LNCaP clone FGC (cell line): Measurements from ENCODE around the gene OSBPL1A.

ENCODE experiments used
- DNase-seq: peaks from one replicate; pipeline ENCODE4 v3.0.0-alpha.2; 2011; ENCODE audit warnings: low read depth
- H3K4me3 ChIP-seq: 2 replicates; pipeline ENCODE4 v1.5.1; 2011; ENCODE audit warnings: mild to moderate bottlenecking, low read depth, low read length, control low read depth
- TF ChIP-seq, protein P1 (sequence below): IDR thresholded peaks from 2 replicates; pipeline ENCODE4 v1.5.1; 2012; ENCODE audit warnings: mild to moderate bottlenecking; ENCODE audit not compliant: control insufficient read depth, insufficient read depth; ENCODE audit errors: extremely low read depth

The OSBPL1A gene

DNA sequence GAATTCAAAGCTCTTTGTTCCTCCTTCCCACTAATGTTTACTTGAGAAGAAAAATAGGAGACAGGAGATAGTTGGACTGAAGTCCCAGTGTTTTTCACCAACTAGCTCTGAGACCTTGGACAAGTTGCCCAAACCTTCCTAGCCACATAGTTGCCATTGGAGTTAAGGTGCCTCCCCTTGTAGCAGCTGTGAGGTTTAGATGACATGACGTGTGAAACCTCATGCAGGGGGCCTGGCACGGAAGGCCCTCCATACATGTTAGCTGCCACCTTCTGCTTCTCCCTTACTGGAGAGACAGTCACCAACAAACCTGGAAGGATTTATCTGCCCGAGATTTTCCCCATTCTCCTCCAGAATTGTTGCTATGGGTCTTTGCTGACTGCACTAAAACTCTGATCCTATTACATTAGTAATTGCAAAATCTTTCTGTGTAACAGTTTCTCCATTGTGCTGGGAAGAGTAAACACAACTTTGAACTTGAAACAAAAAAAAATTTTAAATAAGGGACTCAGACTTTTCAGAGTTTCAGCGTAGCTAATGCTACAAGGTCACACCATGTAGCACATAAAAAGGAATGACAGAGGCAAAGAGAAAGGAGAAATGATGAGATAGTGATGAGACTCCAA is 282.6 kb downstream of the OSBPL1A start:
- TF ChIP-seq, protein P1, sequence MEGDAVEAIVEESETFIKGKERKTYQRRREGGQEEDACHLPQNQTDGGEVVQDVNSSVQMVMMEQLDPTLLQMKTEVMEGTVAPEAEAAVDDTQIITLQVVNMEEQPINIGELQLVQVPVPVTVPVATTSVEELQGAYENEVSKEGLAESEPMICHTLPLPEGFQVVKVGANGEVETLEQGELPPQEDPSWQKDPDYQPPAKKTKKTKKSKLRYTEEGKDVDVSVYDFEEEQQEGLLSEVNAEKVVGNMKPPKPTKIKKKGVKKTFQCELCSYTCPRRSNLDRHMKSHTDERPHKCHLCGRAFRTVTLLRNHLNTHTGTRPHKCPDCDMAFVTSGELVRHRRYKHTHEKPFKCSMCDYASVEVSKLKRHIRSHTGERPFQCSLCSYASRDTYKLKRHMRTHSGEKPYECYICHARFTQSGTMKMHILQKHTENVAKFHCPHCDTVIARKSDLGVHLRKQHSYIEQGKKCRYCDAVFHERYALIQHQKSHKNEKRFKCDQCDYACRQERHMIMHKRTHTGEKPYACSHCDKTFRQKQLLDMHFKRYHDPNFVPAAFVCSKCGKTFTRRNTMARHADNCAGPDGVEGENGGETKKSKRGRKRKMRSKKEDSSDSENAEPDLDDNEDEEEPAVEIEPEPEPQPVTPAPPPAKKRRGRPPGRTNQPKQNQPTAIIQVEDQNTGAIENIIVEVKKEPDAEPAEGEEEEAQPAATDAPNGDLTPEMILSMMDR = no peak
- H3K4me3 ChIP-seq = no peak overlapping the region
- no peak for DNase-seq

DNA sequence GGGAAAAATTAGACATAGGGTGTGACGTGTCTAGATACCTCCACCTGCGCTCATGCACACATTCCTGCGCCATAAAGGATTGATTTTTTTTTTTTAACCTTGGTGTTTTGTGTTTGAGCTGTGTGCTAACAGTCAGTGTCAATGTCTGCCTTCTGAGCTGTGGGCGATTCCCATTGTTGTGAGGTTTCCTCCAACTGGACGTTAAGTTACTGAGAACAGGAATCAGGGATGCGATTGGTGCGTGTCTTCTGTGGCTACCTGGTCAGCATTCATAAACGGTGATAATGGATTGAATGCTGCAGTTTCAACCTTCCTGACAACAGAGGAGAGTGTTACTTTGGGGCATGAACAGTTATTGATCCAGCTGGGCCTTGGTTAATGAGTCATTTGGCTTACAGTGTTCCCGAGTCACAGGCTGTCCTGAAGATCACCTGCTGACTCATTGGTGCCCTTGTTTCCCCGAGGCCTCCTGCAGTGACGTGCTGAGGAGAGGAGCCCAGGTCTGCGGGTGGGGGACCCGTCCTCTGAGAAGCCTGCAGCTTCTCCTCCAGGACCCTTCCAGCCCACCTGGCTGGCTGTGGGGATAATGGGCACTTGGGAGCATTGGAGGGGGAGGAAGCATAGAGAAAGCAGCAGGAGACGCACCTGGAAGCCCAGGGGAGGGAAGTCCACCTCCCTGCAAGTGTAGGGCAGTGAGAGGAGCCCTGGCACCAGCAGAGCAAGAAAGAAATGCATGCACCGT is 284.6 kb downstream of the OSBPL1A start:
- H3K4me3 ChIP-seq = no peak overlapping the region
- no peak for DNase-seq
- TF ChIP-seq, protein P1 = no peak

DNA sequence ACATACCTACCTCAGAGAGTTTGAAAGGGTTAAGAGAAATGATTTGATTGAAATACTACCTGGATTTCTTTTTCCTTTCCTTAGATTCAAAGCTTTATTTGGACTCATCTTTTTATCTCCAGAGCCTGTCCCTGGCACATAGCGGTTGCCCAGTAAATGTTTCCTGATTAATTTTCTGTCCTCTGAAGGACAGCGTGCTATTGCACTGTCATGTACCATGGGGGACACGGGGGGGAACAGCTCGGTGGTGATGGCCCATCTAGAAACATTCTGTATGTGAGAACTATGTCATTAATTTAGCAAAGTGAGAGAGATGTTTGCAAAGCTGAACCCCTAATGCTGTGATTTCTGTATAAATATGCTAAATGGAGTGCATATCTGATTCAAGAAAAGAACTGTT is 285.2 kb downstream of the OSBPL1A start:
- no peak overlapping the region for H3K4me3 ChIP-seq
- no peak for DNase-seq
- TF ChIP-seq, protein P1 = no peak
